Omental fat pad (tissue), 4 donors: ENCODE results near the gene ADORA3. TPM values are rescaled to one million over a fixed set of nuclear protein-coding genes. Genes with fewer than 3 reads are reported as not detected.

Experiments used
- ATAC-seq: fragments of 150-250 bp; one replicate; pipeline ENCODE4 v1.9.1; 2016; ENCODE audit warnings: mild to moderate bottlenecking, moderate library complexity; ENCODE audit not compliant: low FRiP score
- DNase-seq: peaks from one replicate; pipeline ENCODE4 v3.0.0-alpha.2; 2019; ENCODE audit warnings: low spot score
- small RNA-seq: library from RNA; depleted of rRNA; stranded (forward); fragments of <200 nt; gene quantifications from one replicate; pipeline ENCODE3, GENCODE V24; 2016
- total RNA-seq, 4 donors: library from RNA; depleted of rRNA; stranded (reverse); fragments of >200 nt; gene quantifications; one replicate each; pipeline ENCODE4 v1.1.0, GENCODE V29; 2016
- TF ChIP-seq, protein P1 (sequence below), 3 donors: fragments of 450-650 bp; IDR thresholded peaks; one replicate each; pipeline ENCODE4 v1.5.1; 2016 to 2017; ENCODE audit warnings: antibody characterized with exemption in 3 of 3, mild to moderate bottlenecking in 3 of 3, moderate library complexity in 2 of 3

The ADORA3 gene
- total RNA-seq, 4 donors from 2014 or later, result 9.2 to 28.5 (median 14.5) TPM

DNA sequence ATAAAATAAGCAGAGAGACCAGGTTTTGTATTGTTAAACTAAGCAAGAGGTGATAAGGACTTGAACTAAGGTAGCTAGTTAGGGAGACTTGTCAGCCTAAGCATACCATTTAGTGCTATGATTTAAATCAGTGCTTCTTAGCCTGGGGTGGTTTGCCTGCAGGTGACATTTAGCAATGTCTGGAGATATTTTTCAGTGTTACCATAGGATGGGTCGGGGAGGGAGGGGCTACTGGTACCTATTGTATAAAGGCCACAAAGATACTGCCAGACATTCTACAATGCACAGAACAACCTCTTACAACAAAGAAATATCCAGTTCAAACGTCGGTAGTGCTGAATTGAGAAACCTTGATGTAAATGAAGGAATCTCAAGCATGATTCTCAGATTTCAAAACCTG, 50.9 kb downstream of the ADORA3 start:
- DNase-seq, result no peak
- no peak for ATAC-seq
- TF ChIP-seq, protein P1, sequence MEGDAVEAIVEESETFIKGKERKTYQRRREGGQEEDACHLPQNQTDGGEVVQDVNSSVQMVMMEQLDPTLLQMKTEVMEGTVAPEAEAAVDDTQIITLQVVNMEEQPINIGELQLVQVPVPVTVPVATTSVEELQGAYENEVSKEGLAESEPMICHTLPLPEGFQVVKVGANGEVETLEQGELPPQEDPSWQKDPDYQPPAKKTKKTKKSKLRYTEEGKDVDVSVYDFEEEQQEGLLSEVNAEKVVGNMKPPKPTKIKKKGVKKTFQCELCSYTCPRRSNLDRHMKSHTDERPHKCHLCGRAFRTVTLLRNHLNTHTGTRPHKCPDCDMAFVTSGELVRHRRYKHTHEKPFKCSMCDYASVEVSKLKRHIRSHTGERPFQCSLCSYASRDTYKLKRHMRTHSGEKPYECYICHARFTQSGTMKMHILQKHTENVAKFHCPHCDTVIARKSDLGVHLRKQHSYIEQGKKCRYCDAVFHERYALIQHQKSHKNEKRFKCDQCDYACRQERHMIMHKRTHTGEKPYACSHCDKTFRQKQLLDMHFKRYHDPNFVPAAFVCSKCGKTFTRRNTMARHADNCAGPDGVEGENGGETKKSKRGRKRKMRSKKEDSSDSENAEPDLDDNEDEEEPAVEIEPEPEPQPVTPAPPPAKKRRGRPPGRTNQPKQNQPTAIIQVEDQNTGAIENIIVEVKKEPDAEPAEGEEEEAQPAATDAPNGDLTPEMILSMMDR (IDR thresholded peaks at IDR 0.05), result no peak

DNA sequence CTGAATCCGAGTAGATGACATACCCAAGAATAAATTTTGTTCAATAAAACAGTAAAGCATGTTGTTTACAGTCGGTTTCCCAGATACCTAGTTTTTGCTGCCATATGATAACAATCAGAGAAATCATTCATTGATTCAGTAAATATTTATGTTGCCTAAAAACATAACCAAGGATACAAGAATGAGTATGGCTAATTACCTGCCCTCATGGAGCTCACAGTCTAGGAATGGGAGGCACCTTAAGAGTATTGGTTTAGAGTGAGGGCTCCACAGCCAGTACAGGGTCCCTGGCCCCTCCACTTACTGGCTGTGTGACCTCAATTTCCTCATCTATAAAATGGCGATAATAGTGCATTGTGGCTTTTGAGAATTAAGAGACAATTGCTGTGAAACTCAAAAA, 53.2 kb downstream of the ADORA3 start:
- TF ChIP-seq, protein P1 (IDR thresholded peaks at IDR 0.05), result no peak
- no peak for ATAC-seq

GRCh38 chr1:111449703-111450017, 53.8 kb downstream of the ADORA3 start:
- DNase-seq (no peak), ATAC-seq (no peak)
- TF ChIP-seq, protein P1 (IDR thresholded peaks at IDR 0.05), result no peak

More for the DNA sequence above, 53.2 kb downstream of the ADORA3 start:
- no peak for DNase-seq

Small RNAs within 50 kb of the gene (small RNA-seq; reads per million reads assigned to genes)
- gene RNU6-792P, result not detected

Other genes starting within 250 kb of the ADORA3 start
- 1 to 10 TPM in 1 of 4 donors, not detected in 3; 3.5 TPM for gene CHIA, start 212.8 kb downstream of the ADORA3 start, total RNA-seq
- 1 to 10 TPM; 1.2 to 2.8 (median 1.9) TPM for gene OVGP1, start 75.9 kb downstream of the ADORA3 start, total RNA-seq
- gene WDR77, start 54.4 kb downstream of the ADORA3 start, total RNA-seq, result 10 to 100 TPM; 25.9 to 44.9 (median 33.9) TPM
- 100 to 1,000 TPM; 135 to 159 (median 142) TPM for gene ATP5PB, start 54.2 kb downstream of the ADORA3 start, total RNA-seq
- gene C1orf162, start 29.6 kb downstream of the ADORA3 start, total RNA-seq, result 100 to 1,000 TPM in 1 of 4 donors, 10 to 100 TPM in 3; 49.5 to 124 (median 67.7) TPM
- 10 to 100 TPM in 1 of 4 donors, 1 to 10 TPM in 3; 4.4 to 17.1 (median 5.1) TPM for gene TMIGD3, start within 50 bp of the ADORA3 start, total RNA-seq
- gene RAP1A, start 116.2 kb upstream of the ADORA3 start, total RNA-seq, result 10 to 100 TPM; 49.3 to 82.6 (median 70.8) TPM
- gene INKA2, start 235.8 kb upstream of the ADORA3 start, total RNA-seq, result 10 to 100 TPM in 1 of 4 donors, 1 to 10 TPM in 3; 2.1 to 21.3 (median 6.6) TPM